A673 (cell line): Measurements from ENCODE around the gene THADA. TPM values are rescaled to one million over a fixed set of nuclear protein-coding genes. Genes with fewer than 3 reads are reported as not detected.
"Not testable (repeated sequence)": the region's sequence is repeated elsewhere in the genome, so short reads cannot be mapped to it uniquely, and the experiment has no call there.

ENCODE experiments used
- BruUV-seq: library from RNA; stranded (reverse); fragments of 400-500 nt; replicated peaks from 2 replicates; lab custom pipeline; 2021; lab: Mats Ljungman, UMichigan
- CTCF ChIA-PET: fragments of 300-600 bp; sonication (Branson Sonifier 250); formaldehyde crosslinking; loops from one replicate; lab custom pipeline; 2022; ENCODE audit warnings: antibody characterized with exemption; lab: Charles Lee
- POLR2A ChIA-PET: fragments of 300-600 bp; sonication (Branson Sonifier 250); formaldehyde crosslinking; loops from one replicate; lab custom pipeline; 2022; ENCODE audit warnings: antibody characterized with exemption; ENCODE audit not compliant: low non-redundant PET; lab: Charles Lee
- DNase-seq: peaks from one replicate; pipeline ENCODE4 v3.0.0-alpha.2; 2015; ENCODE audit warnings: low spot score
- H3K27ac ChIP-seq: fragments of 200-600 bp; sonication (generic); 2 replicates; pipeline ENCODE4 v1.5.1; 2016; ENCODE audit warnings: mixed run types, low read depth, mild to moderate bottlenecking, mixed read lengths, antibody characterized with exemption, low read length; ENCODE audit not compliant: poor library complexity, severe bottlenecking
- H3K27me3 ChIP-seq: fragments of 200-600 bp; sonication (generic); replicated peaks from 2 replicates; pipeline ENCODE4 v1.6.1; 2017; ENCODE audit warnings: mixed run types, low read depth, mild to moderate bottlenecking, mixed read lengths, antibody characterized with exemption, low read length; ENCODE audit not compliant: insufficient read depth, poor library complexity
- H3K36me3 ChIP-seq: fragments of 200-600 bp; sonication (generic); 2 replicates; pipeline ENCODE4 v1.6.1; 2016; ENCODE audit warnings: mixed run types, mild to moderate bottlenecking, mixed read lengths, antibody characterized with exemption, low read length; ENCODE audit not compliant: insufficient read depth, poor library complexity, severe bottlenecking
- H3K4me1 ChIP-seq: fragments of 200-600 bp; sonication (generic); 2 replicates; pipeline ENCODE4 v1.6.1; 2017; ENCODE audit warnings: mixed run types, mild to moderate bottlenecking, mixed read lengths, antibody characterized with exemption, low read length; ENCODE audit not compliant: insufficient read depth, poor library complexity, severe bottlenecking
- H3K4me3 ChIP-seq: fragments of 200-600 bp; sonication (generic); 2 replicates; pipeline ENCODE4 v1.5.1; 2016; ENCODE audit warnings: low read depth, mixed run types, mild to moderate bottlenecking, mixed read lengths, low read length; ENCODE audit not compliant: poor library complexity, severe bottlenecking
- H3K9me3 ChIP-seq: fragments of 200-600 bp; sonication (generic); 2 replicates; pipeline ENCODE4 v1.6.1; 2016; ENCODE audit warnings: mixed run types, low read depth, mild to moderate bottlenecking, mixed read lengths, antibody characterized with exemption, low read length; ENCODE audit not compliant: poor library complexity, severe bottlenecking
- CTCF ChIP-seq: fragments of 300-800, 200-600 bp; sonication (generic); conservative IDR thresholded peaks from 2 replicates; pipeline ENCODE4 v1.5.1; 2017; ENCODE audit warnings: low read depth, mild to moderate bottlenecking, antibody characterized with exemption, low read length, moderate library complexity, mixed read lengths
- EZH2 ChIP-seq: fragments of 200-600 bp; sonication (generic); IDR thresholded peaks from 2 replicates; pipeline ENCODE4 v1.6.1; 2017; ENCODE audit warnings: borderline replicate concordance, low read depth, mild to moderate bottlenecking, mixed read lengths, antibody characterized with exemption, low read length; ENCODE audit not compliant: poor library complexity, severe bottlenecking
- intact Hi-C: fragments of 100-400 bp; cut with micrococcal nuclease; formaldehyde crosslinking; loops from one replicate; pipeline ENCODE4 v1.10.0; 2022; ENCODE audit not compliant: unreplicated experiment
- total RNA-seq: library from RNA; stranded (reverse); gene quantifications from 2 replicates; pipeline ENCODE4 v1.2.3, GENCODE V29; 2021

The THADA gene
- total RNA-seq, 1 experiment from 2014 or later, result 39.7 TPM

- DNase-seq, result no peak
- Histone ChIP-seq H3K4me3 (no peak overlapping the region), H3K9me3 (no peaks in the 10 kb centered on the region), H3K4me1 (no peaks in the 10 kb centered on the region), H3K27me3 (no peaks in the 10 kb centered on the region), H3K36me3 (no peaks in the 10 kb centered on the region), H3K27ac (no peak overlapping the region)
- TF ChIP-seq CTCF (no peak), EZH2 (no peak)
- no TSS peak for BruUV-seq
- intact Hi-C loops, result no loop called here
- ChIA-PET CTCF (no interaction called here), POLR2A (no interaction called here)
Observed at GRCh38 chr2:43388371-43388770, 207.5 kb downstream of the THADA start.

- intact Hi-C loops, result loop anchor here (2.0 kb wide), 1 partner anchor 27 kb away; no protein-coding TSS in a partner anchor
- TF ChIP-seq EZH2 (no peak), CTCF (no peak)
- Histone ChIP-seq H3K4me1 (no peaks in the 10 kb centered on the region), H3K4me3 (no peak overlapping the region), H3K27me3 (no peaks in the 10 kb centered on the region), H3K36me3 (no peaks in the 10 kb centered on the region), H3K9me3 (no peaks in the 10 kb centered on the region), H3K27ac (no peak overlapping the region)
- no peak for DNase-seq
- POLR2A ChIA-PET, result no interaction called here
- no TSS peak for BruUV-seq
- CTCF ChIA-PET, result no interaction called here
Observed at GRCh38 chr2:43387092-43388062, 208.5 kb downstream of the THADA start.

- H3K9me3 ChIP-seq, H3K4me1 ChIP-seq, H3K36me3 ChIP-seq, H3K27me3 ChIP-seq, BruUV-seq, H3K4me3 ChIP-seq, H3K27ac ChIP-seq, DNase-seq, CTCF ChIA-PET, POLR2A ChIA-PET: not testable (repeated sequence)
- intact Hi-C loops, result loop anchor here (2.0 kb wide), 1 partner anchor 26 kb away; no protein-coding TSS in a partner anchor
Observed at GRCh38 chr2:43386679-43387078, 209.2 kb downstream of the THADA start.
